HG03196 (cell line): ENCODE measurements around the gene KBTBD7.

ENCODE experiments used
- ATAC-seq: cut with Tn5 transposase; IDR thresholded peaks from one replicate; pipeline ENCODE4 v1.9.1; 2021; ENCODE audit not compliant: unreplicated experiment

Gene KBTBD7

GRCh38 chr13:41144576-41144975, 49.8 kb downstream of the KBTBD7 start:
- ATAC-seq: no peak
